Kidney (tissue), 14 donors: ENCODE data around the gene DPP6. TPM values are rescaled to one million over a fixed set of nuclear protein-coding genes. Genes with fewer than 3 reads are reported as not detected.
A peak's percentile ranks its signal among the peaks of the same experiment; 100 is the strongest.

ENCODE experiments used
- DNase-seq, 5 donors: peaks; one replicate each; pipeline ENCODE4 v3.0.0-alpha.2; 2013 to 2020
- FAIRE-seq: peaks from 2 replicates; lab custom pipeline; 2012; peaks lifted over from hg19 to GRCh38; lab: Jason Lieb, UNC
- H3K27ac ChIP-seq, 2 donors: one replicate each; pipeline ENCODE4 v1.7.0; 2013; ENCODE audit warnings: low read depth in 2 of 2, low read length in 2 of 2, inconsistent platforms in 1 of 2
- H3K27me3 ChIP-seq: one replicate; pipeline ENCODE4 v1.7.1; 2013; ENCODE audit warnings: low read length, inconsistent platforms; ENCODE audit not compliant: control insufficient read depth, insufficient read depth
- H3K36me3 ChIP-seq, 3 donors: one replicate each; pipeline versions ENCODE4 v1.7.0 to v1.7.1; 2013; ENCODE audit warnings: low read length in 3 of 3, control low read depth in 1 of 3, inconsistent platforms in 1 of 3; ENCODE audit not compliant: insufficient read depth in 3 of 3, control insufficient read depth in 2 of 3
- H3K4me1 ChIP-seq, 3 donors: one replicate each; pipeline versions ENCODE4 v1.7.0 to v1.7.1; 2013; ENCODE audit warnings: low read length in 3 of 3, inconsistent platforms in 1 of 3, low read depth in 1 of 3; ENCODE audit not compliant: control insufficient read depth in 2 of 3, insufficient read depth in 2 of 3
- H3K4me3 ChIP-seq, 3 donors: one replicate each; pipeline versions ENCODE4 v1.7.0 to v1.8.1; 2013; ENCODE audit warnings: low read length in 3 of 3, control low read depth in 1 of 3, inconsistent platforms in 1 of 3
- H3K9ac ChIP-seq, 3 donors: one replicate each; pipeline versions ENCODE4 v1.7.0 to v1.7.1; 2013; ENCODE audit warnings: low read length in 3 of 3, control low read depth in 1 of 3, inconsistent platforms in 1 of 3
- H3K9me3 ChIP-seq, 3 donors: one replicate each; pipeline versions ENCODE4 v1.7.0 to v1.7.1; 2013; ENCODE audit warnings: low read length in 3 of 3, control low read depth in 1 of 3, inconsistent platforms in 1 of 3; ENCODE audit not compliant: control insufficient read depth in 2 of 3, insufficient read depth in 1 of 3
- intact Hi-C: fragments of 100-400 bp; cut with DNase I; formaldehyde crosslinking; loops from one replicate; pipeline ENCODE4 v1.11.1; 2022
- polyA plus RNA-seq: library from polyadenylated mRNA; stranded (reverse); fragments of 350-450 nt; fragmentation: Illumina TruSeq; extraction: RNeasy Lipid Tissue Mini Kit (QIAGEN cat#74804); gene quantifications from one replicate; pipeline ENCODE4 v1.2.3, GENCODE V29; 2014; ENCODE audit warnings: low read depth, low replicate concordance; ENCODE audit not compliant: insufficient read depth
- total RNA-seq: library from RNA; stranded (reverse); fragmentation: NEBNext Ultra II Directional; extraction: Animal tissue kit (Norgen Biotek cat#: 25700); gene quantifications from one replicate; pipeline ENCODE4 v1.2.1, GENCODE V29; 2021
- TF ChIP-seq, protein P1 (sequence below): IDR thresholded peaks from 3 replicates; pipeline ENCODE4 v1.5.1; 2012; ENCODE audit warnings: mild to moderate bottlenecking, moderate library complexity, borderline replicate concordance; ENCODE audit not compliant: insufficient read depth; ENCODE audit errors: extremely low read depth
- donor health status: control.
- donor health status: control.
- donor health status: control.
- donor health status: control.
- donor health status: control.
- donor health status: DM: yes; HTN: yes; CAD: no.
- donor health status: Normal renal cell carcinoma (clear cell type).

The DPP6 gene
- total and polyA plus RNA-seq, 2 donors from 2014 or later: 1.8 to 6.9 TPM

DNA sequence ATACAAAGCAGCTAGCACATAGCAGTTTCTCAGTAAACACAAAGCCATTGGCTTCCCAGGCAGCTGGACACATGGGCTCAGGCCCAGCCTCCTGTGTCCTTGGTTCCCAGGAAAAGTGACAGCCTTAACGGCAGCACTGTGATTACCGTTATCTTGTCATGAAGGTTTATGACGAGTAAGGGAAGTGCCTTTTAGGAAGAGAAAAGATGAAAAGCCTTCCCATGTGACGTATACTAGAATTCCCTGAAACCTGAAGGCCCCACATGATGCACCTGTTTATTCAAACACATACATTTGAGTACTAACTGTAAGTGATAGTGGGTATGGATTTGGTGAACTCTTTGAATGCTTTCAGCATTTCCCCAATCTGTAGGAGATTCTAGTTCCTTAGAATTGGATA, 244.2 kb downstream of the DPP6 start:
- TF ChIP-seq, protein P1, sequence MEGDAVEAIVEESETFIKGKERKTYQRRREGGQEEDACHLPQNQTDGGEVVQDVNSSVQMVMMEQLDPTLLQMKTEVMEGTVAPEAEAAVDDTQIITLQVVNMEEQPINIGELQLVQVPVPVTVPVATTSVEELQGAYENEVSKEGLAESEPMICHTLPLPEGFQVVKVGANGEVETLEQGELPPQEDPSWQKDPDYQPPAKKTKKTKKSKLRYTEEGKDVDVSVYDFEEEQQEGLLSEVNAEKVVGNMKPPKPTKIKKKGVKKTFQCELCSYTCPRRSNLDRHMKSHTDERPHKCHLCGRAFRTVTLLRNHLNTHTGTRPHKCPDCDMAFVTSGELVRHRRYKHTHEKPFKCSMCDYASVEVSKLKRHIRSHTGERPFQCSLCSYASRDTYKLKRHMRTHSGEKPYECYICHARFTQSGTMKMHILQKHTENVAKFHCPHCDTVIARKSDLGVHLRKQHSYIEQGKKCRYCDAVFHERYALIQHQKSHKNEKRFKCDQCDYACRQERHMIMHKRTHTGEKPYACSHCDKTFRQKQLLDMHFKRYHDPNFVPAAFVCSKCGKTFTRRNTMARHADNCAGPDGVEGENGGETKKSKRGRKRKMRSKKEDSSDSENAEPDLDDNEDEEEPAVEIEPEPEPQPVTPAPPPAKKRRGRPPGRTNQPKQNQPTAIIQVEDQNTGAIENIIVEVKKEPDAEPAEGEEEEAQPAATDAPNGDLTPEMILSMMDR: no peak
- H3K9ac ChIP-seq: no peak overlapping the region
- no peak for DNase-seq
- FAIRE-seq: no peak
- no peaks in the 10 kb centered on the region for H3K36me3 ChIP-seq
- H3K9me3 ChIP-seq: no peaks in the 10 kb centered on the region
- H3K4me1 ChIP-seq: no peaks in the 10 kb centered on the region
- intact Hi-C loops: no loop called here
- H3K27ac ChIP-seq: no peak overlapping the region
- no peaks in the 10 kb centered on the region for H3K27me3 ChIP-seq
- no peak overlapping the region for H3K4me3 ChIP-seq

DNA sequence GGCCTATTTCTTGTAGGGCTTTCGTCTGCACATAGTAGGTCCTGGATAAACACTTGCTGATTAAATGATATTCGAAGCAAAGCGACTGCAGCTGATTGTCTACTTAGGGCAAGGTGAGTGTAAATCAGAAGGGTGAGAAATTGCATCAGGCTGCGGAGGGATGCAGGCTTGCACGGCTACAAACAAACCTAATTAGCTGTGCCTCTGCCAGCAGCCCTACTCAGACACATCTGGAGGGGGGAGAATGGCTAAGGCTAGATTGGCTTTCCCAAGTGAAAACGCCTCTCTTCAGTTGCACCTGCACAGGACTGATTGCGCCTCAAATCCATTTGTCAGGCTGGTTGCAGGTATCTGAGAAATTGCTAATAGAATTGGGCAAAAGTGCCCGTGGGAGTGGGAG, 247.5 kb downstream of the DPP6 start:
- DNase-seq (no peak), FAIRE-seq (no peak)
- Histone ChIP-seq H3K9ac (no peak overlapping the region), H3K9me3 (no peaks in the 10 kb centered on the region), H3K36me3 (no peaks in the 10 kb centered on the region), H3K27me3 (no peaks in the 10 kb centered on the region), H3K4me1 (no peaks in the 10 kb centered on the region), H3K27ac (no peak overlapping the region), H3K4me3 (no peak overlapping the region)
- TF ChIP-seq, protein P1: no peak
- intact Hi-C loops: no loop called here

DNA sequence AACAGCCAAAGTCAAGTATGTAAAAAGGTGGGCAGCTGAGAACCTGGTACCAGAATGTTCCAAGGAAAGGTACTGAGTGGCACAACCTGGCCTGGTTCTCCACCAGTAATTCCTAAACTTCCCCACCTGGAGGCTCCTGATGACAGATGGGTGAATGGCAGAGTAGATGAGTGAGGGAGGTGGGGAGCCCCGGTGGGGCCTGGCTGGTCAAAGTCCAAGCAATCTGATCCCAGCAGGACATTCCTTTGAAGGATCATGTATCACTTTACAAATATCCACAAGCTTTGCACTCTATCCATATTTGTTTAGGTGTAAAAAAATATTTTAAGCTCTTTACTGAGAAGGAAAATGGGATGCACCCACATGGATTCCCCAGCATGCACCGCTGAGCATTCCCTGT, 250.2 kb downstream of the DPP6 start:
- Histone ChIP-seq H3K27me3 (no peaks in the 10 kb centered on the region), H3K4me1 (no peaks in the 10 kb centered on the region), H3K27ac (no peak overlapping the region), H3K9me3 (no peaks in the 10 kb centered on the region), H3K36me3 (no peaks in the 10 kb centered on the region), H3K4me3 (no peak overlapping the region), H3K9ac (no peak overlapping the region)
- TF ChIP-seq, protein P1: no peak
- intact Hi-C loops: no loop called here
- peak in 2 of 5 donors; percentile 12 to 24 for DNase-seq
- FAIRE-seq: no peak

DNA sequence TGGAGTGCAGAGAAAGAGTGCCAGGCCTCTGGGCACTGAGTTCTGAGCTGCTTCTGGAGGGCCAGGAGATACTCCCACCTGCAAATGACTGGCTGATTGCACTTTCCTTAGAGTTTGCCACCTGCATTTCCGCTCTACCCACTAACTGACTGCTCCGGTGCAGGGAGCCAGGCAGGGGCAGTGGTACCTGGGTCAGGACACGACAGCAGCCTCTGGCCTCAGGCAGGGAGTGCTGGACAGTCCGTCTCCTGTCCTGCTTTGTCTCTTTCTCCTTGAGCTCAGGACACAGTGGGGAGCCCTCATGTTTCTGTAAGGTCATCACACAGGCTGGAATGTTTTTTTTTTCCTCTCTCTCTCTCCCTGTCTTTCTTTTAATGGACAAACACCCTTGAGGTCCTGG, 252.0 kb downstream of the DPP6 start:
- no peaks in the 10 kb centered on the region for H3K27me3 ChIP-seq
- intact Hi-C loops: no loop called here

More for the DNA sequence above, 252.0 kb downstream of the DPP6 start:
- TF ChIP-seq, protein P1: no peak
- Histone ChIP-seq H3K27ac (no peak overlapping the region), H3K9me3 (no peaks in the 10 kb centered on the region), H3K9ac (no peak overlapping the region), H3K4me3 (no peak overlapping the region), H3K4me1 (no peaks in the 10 kb centered on the region), H3K36me3 (no peaks in the 10 kb centered on the region)
- DNase-seq (no peak), FAIRE-seq (no peak)
